HCT116 (cell line): ENCODE results near the gene TRERF1.
"Not testable (repeated sequence)": the region's sequence is repeated elsewhere in the genome, so short reads cannot be mapped to it uniquely, and the experiment has no call there.

Source experiments
- CTCF ChIP-seq, 3 experiments: fragments of 200-600 bp in 1 of 3; sonication (generic) in 1 of 3; IDR thresholded peaks in 2 of 3; conservative IDR thresholded peaks in 1 of 3; 2 replicates each; pipeline ENCODE4 v1.5.1; 2012 to 2017; ENCODE audit warnings: low read depth in 2 of 3, low read length in 2 of 3, antibody characterized with exemption in 1 of 3, borderline replicate concordance in 1 of 3, control low read depth in 1 of 3, mild to moderate bottlenecking in 1 of 3, mixed read lengths in 1 of 3, mixed run types in 1 of 3, moderate library complexity in 1 of 3; ENCODE audit not compliant: insufficient read depth in 1 of 3
- EGR1 ChIP-seq: IDR thresholded peaks from 2 replicates; pipeline ENCODE4 v1.6.1; 2012; ENCODE audit warnings: low read depth
- ELF1 ChIP-seq: IDR thresholded peaks from 2 replicates; pipeline ENCODE4 v1.6.1; 2012; ENCODE audit warnings: low read depth, borderline replicate concordance
- EZH2 ChIP-seq: fragments of 200-600 bp; sonication (generic); IDR thresholded peaks from 2 replicates; pipeline ENCODE4 v1.6.1; 2017; ENCODE audit warnings: antibody characterized with exemption, mixed run types
- POLR2A ChIP-seq: IDR thresholded peaks from 2 replicates; pipeline ENCODE4 v1.7.0; 2011; ENCODE audit warnings: borderline replicate concordance; ENCODE audit not compliant: insufficient read depth, insufficient read length; ENCODE audit errors: extremely low read depth
- RAD21 ChIP-seq: IDR thresholded peaks from 2 replicates; pipeline ENCODE4 v1.6.1; 2012; ENCODE audit warnings: low read depth, mild to moderate bottlenecking
- SP1 ChIP-seq: IDR thresholded peaks from 2 replicates; pipeline ENCODE4 v1.6.1; 2012; ENCODE audit warnings: low read depth
- TCF7L2 ChIP-seq: IDR thresholded peaks from 2 replicates; pipeline ENCODE4 v1.7.0; 2011; ENCODE audit warnings: borderline replicate concordance, inconsistent platforms; ENCODE audit not compliant: insufficient read depth, insufficient read length; ENCODE audit errors: extremely low read depth
- ZNF274 ChIP-seq: fragments of 200-500 bp; sonication (Bioruptor generic); IDR thresholded peaks from 2 replicates; pipeline ENCODE4 v1.6.1; 2014; ENCODE audit warnings: mild to moderate bottlenecking, low read depth, low read length, inconsistent platforms
- TF ChIP-seq, protein P1 (sequence below): IDR thresholded peaks from 2 replicates; pipeline ENCODE4 v1.6.1; 2011; ENCODE audit warnings: mild to moderate bottlenecking, low read length, moderate library complexity; ENCODE audit not compliant: insufficient replicate concordance; ENCODE audit errors: extremely low read depth
- TF ChIP-seq, protein P2 (sequence below): IDR thresholded peaks from 2 replicates; pipeline ENCODE4 v1.6.1; 2012

DNA sequence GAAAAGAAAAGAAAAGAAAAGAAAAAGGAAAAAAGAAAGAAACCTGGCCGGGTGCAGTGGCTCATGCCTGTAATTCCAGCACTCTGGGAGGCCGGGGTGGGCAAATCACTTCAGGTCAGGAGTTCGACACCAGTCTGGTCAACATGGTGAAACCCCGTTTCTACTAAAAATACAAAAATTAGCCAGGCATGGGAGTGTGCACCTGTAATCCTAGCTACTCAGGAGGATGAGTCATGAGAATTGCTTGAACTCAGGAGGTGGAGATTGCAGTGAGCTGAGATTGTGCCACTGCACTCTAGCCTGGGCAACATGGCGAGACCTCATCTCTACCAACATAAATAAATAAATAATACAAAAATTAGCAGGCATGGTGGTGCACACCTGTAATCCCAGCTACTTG is 259.3 kb downstream of the TRERF1 start:
- not testable (repeated sequence) for TF ChIP-seq CTCF (IDR thresholded peaks at IDR 0.05 in 2 of 3, conservative IDR thresholded peaks at IDR 0.05 in 1 of 3; ENCODE audit: borderline replicate concordance in 1 of 3, insufficient read depth in 1 of 3, low read depth in 2 of 3, low read length in 2 of 3); POLR2A; ELF1; EGR1; SP1; RAD21; EZH2; TCF7L2; ZNF274
- TF ChIP-seq, protein P1, sequence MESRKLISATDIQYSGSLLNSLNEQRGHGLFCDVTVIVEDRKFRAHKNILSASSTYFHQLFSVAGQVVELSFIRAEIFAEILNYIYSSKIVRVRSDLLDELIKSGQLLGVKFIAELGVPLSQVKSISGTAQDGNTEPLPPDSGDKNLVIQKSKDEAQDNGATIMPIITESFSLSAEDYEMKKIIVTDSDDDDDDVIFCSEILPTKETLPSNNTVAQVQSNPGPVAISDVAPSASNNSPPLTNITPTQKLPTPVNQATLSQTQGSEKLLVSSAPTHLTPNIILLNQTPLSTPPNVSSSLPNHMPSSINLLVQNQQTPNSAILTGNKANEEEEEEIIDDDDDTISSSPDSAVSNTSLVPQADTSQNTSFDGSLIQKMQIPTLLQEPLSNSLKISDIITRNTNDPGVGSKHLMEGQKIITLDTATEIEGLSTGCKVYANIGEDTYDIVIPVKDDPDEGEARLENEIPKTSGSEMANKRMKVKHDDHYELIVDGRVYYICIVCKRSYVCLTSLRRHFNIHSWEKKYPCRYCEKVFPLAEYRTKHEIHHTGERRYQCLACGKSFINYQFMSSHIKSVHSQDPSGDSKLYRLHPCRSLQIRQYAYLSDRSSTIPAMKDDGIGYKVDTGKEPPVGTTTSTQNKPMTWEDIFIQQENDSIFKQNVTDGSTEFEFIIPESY: not testable (repeated sequence)
- TF ChIP-seq, protein P2, sequence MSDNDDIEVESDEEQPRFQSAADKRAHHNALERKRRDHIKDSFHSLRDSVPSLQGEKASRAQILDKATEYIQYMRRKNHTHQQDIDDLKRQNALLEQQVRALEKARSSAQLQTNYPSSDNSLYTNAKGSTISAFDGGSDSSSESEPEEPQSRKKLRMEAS: not testable (repeated sequence)
